ENCODE results near the gene PYGB.

Gene PYGB

DNA sequence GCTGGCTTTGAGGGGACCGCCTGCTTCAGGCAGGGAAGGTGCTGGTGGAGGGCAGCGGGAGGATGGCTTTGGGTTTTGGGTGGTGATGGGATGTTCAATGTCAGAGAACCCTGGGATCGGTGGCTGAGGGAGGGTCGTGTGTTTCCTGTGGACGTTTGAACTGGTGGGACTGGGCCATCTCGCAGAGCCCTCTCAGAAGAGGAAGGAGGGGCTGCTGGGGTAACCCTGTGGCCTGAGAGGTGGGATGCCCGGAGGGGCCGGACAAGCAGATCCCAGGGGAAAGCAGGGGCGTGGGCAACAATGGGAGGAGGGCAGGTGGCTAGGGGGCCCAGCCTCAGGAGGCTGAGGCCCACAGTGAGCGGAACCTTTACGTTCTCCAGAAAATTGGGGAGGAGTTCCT, 34.9 kb downstream of the PYGB start:
- H2BK120ac ChIP-seq (ENCODE audit: insufficient read depth, low read length, poor library complexity), result no peak overlapping the region
- H3K79me1 ChIP-seq (ENCODE audit: low read length), result no peaks in the 10 kb centered on the region

DNA sequence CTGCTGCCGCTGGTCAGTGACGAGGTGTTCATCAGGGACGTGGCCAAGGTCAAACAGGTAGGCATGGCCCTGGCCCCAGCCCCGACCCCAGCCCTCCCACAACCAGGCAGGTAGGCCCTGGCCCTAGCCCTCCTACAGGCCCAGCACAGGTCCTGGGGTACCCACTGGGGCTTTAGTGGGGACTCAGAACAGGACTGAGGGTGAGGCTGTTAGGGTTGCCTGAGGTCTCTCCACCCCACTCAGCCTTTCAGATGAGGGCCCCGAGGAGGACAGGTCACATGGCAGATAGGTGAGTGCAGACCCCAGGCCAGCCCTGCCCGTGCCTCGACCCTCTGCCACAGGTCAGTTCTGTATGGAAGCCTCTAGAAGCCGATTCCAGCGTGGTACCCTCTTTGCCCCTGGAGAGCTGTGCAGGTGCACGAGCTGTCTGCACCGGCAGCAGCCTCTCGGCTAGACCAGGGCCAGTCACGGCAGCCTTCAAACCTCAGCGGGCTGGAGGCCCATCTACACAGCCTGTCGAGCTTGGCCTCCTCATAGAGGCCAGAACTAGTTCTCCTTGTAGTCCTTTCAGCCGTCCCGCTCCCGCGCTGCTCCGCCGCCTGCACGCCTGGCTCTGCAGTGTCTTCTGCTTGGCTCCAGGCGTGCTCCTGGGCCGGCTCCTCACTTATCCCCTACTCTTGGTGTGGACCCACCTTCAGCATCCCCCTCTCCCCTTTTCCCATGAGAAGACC, 35.5 kb downstream of the PYGB start:
- Histone ChIP-seq H3K36me3 (ENCODE audit: control insufficient read depth in 1 of 2, insufficient read depth in 2 of 2, low read length in 2 of 2) (peaks cover 80 to 91% of the 10 kb centered on the region in 2 experiments), H3K4me3 (ENCODE audit: low read depth, low read length) (no peak overlapping the region), H2BK12ac (ENCODE audit: low read length) (no peak overlapping the region), H2AK5ac (ENCODE audit: low read length) (no peak overlapping the region), H2BK120ac (ENCODE audit: insufficient read depth, low read length, poor library complexity) (no peak overlapping the region), H3K18ac (ENCODE audit: low read length) (no peak overlapping the region), H3K27me3 (ENCODE audit: insufficient read depth, low read length) (no peaks in the 10 kb centered on the region), H4K91ac (ENCODE audit: low read depth, low read length) (no peak overlapping the region), H3K9me3 (ENCODE audit: insufficient read depth, low read depth, low read length) (peaks cover 4% of the 10 kb centered on the region), H3K4me2 (ENCODE audit: low read length) (no peak overlapping the region), H4K8ac (ENCODE audit: low read depth, low read length) (no peak overlapping the region), H3K9ac (ENCODE audit: low read length) (no peak overlapping the region), H3K79me1 (ENCODE audit: low read length) (no peaks in the 10 kb centered on the region), H3K4me1 (ENCODE audit: control insufficient read depth in 1 of 2, insufficient read depth in 2 of 2, low read length in 2 of 2) (no peaks in the 10 kb centered on the region), H3K14ac (ENCODE audit: low read length) (no peak overlapping the region), H2BK5ac (ENCODE audit: low read depth, low read length, poor library complexity) (no peak overlapping the region), H3K27ac (ENCODE audit: low read depth, low read length) (no peak overlapping the region), H2AFZ (ENCODE audit: insufficient read depth, low read length, poor library complexity) (no peak overlapping the region), H4K12ac (ENCODE audit: low read depth, low read length) (no peak overlapping the region), H3K23ac (ENCODE audit: low read length) (no peak overlapping the region), H3K79me2 (ENCODE audit: control insufficient read depth, insufficient read depth, low read length, poor library complexity) (no peaks in the 10 kb centered on the region), H3K4ac (ENCODE audit: low read depth, low read length) (no peak overlapping the region)
- no peak for DNase-seq
- no CpG with 5 or more reads among the region's 24 CpGs for WGBS (ENCODE audit: extremely low coverage, insufficient coverage, insufficient read length)

More for the DNA sequence above, 34.9 kb downstream of the PYGB start:
- WGBS (ENCODE audit: extremely low coverage, insufficient coverage, insufficient read length), result no CpG with 5 or more reads among the region's 11 CpGs
- H3K4me1 ChIP-seq (ENCODE audit: control insufficient read depth in 1 of 2, insufficient read depth in 2 of 2, low read length in 2 of 2), result no peaks in the 10 kb centered on the region
- H3K36me3 ChIP-seq (ENCODE audit: control insufficient read depth in 1 of 2, insufficient read depth in 2 of 2, low read length in 2 of 2), result peaks cover 80 to 91% of the 10 kb centered on the region in 2 experiments
- H3K79me2 ChIP-seq (ENCODE audit: control insufficient read depth, insufficient read depth, low read length, poor library complexity), result no peaks in the 10 kb centered on the region
- no peak overlapping the region for H2BK5ac ChIP-seq (ENCODE audit: low read depth, low read length, poor library complexity)
- H3K23ac ChIP-seq (ENCODE audit: low read length), result no peak overlapping the region
- H2BK12ac ChIP-seq (ENCODE audit: low read length), result no peak overlapping the region
- H2AK5ac ChIP-seq (ENCODE audit: low read length), result no peak overlapping the region
- no peak overlapping the region for H3K27ac ChIP-seq (ENCODE audit: low read depth, low read length)
- peaks cover 4% of the 10 kb centered on the region for H3K9me3 ChIP-seq (ENCODE audit: insufficient read depth, low read depth, low read length)
- H3K18ac ChIP-seq (ENCODE audit: low read length), result no peak overlapping the region
- no peak overlapping the region for H4K8ac ChIP-seq (ENCODE audit: low read depth, low read length)
- no peak for DNase-seq
- no peak overlapping the region for H4K12ac ChIP-seq (ENCODE audit: low read depth, low read length)
- H3K27me3 ChIP-seq (ENCODE audit: insufficient read depth, low read length), result no peaks in the 10 kb centered on the region
- H3K4me2 ChIP-seq (ENCODE audit: low read length), result no peak overlapping the region
- H4K91ac ChIP-seq (ENCODE audit: low read depth, low read length), result no peak overlapping the region
- no peak overlapping the region for H3K14ac ChIP-seq (ENCODE audit: low read length)
- H3K9ac ChIP-seq (ENCODE audit: low read length), result no peak overlapping the region
- no peak overlapping the region for H3K4me3 ChIP-seq (ENCODE audit: low read depth, low read length)
- H2AFZ ChIP-seq (ENCODE audit: insufficient read depth, low read length, poor library complexity), result no peak overlapping the region
- H3K4ac ChIP-seq (ENCODE audit: low read depth, low read length), result no peak overlapping the region

- Histone ChIP-seq H3K27ac (ENCODE audit: low read depth, low read length) (no peak overlapping the region), H3K79me1 (ENCODE audit: low read length) (no peaks in the 10 kb centered on the region), H2AK5ac (ENCODE audit: low read length) (no peak overlapping the region), H4K91ac (ENCODE audit: low read depth, low read length) (no peak overlapping the region), H3K9me3 (ENCODE audit: insufficient read depth, low read depth, low read length) (peaks cover 4% of the 10 kb centered on the region), H2BK5ac (ENCODE audit: low read depth, low read length, poor library complexity) (no peak overlapping the region), H3K4ac (ENCODE audit: low read depth, low read length) (no peak overlapping the region), H3K9ac (ENCODE audit: low read length) (no peak overlapping the region), H3K18ac (ENCODE audit: low read length) (no peak overlapping the region), H2BK12ac (ENCODE audit: low read length) (no peak overlapping the region), H3K79me2 (ENCODE audit: control insufficient read depth, insufficient read depth, low read length, poor library complexity) (no peaks in the 10 kb centered on the region), H2BK120ac (ENCODE audit: insufficient read depth, low read length, poor library complexity) (no peak overlapping the region), H3K14ac (ENCODE audit: low read length) (no peak overlapping the region), H3K4me1 (ENCODE audit: control insufficient read depth in 1 of 2, insufficient read depth in 2 of 2, low read length in 2 of 2) (no peaks in the 10 kb centered on the region), H4K8ac (ENCODE audit: low read depth, low read length) (no peak overlapping the region), H3K23ac (ENCODE audit: low read length) (no peak overlapping the region), H2AFZ (ENCODE audit: insufficient read depth, low read length, poor library complexity) (no peak overlapping the region), H3K27me3 (ENCODE audit: insufficient read depth, low read length) (no peaks in the 10 kb centered on the region), H4K12ac (ENCODE audit: low read depth, low read length) (no peak overlapping the region), H3K4me2 (ENCODE audit: low read length) (no peak overlapping the region), H3K4me3 (ENCODE audit: low read depth, low read length) (peak overlapping the region; percentile 25), H3K36me3 (ENCODE audit: control insufficient read depth in 1 of 2, insufficient read depth in 2 of 2, low read length in 2 of 2) (peaks cover 80 to 90% of the 10 kb centered on the region in 2 experiments)
- no peak for DNase-seq
- WGBS (ENCODE audit: extremely low coverage, insufficient coverage, insufficient read length), result no CpG with 5 or more reads among the region's 17 CpGs
Observed at GRCh38 chr20:25284131-25284601, 36.3 kb downstream of the PYGB start.

DNA sequence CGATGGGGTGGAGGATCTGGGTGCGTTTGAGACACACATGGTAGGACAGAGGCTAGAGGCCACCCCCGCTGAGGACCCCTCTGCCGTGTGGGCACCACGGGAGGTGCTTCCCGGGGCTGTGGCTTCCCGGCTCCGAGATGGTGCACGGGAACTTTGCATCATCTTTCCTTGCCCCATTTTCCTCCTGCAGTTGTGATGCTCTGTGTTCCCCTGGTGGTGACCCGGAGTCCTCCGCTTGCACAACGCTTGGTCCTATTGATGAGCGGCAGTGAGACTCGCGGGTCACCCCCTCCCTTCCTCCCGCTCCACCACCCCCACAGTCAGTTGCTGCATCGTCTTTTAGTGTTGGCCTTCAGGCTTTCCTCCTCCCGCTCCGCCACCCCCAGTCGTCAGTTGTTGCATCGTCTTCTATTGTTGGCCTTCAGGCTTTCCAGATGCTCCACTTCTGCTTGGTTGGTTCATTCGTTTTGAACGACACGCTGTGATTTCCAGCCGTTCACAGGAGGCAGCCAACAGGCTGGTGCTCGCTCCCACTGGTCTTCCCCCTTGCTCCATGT, 37.3 kb downstream of the PYGB start:
- H3K27me3 ChIP-seq (ENCODE audit: insufficient read depth, low read length), result no peaks in the 10 kb centered on the region
- no peak overlapping the region for H2BK5ac ChIP-seq (ENCODE audit: low read depth, low read length, poor library complexity)
- H2AFZ ChIP-seq (ENCODE audit: insufficient read depth, low read length, poor library complexity), result no peak overlapping the region
- peaks cover 4% of the 10 kb centered on the region for H3K9me3 ChIP-seq (ENCODE audit: insufficient read depth, low read depth, low read length)
- no peak overlapping the region for H4K91ac ChIP-seq (ENCODE audit: low read depth, low read length)
- H3K9ac ChIP-seq (ENCODE audit: low read length), result no peak overlapping the region
- H4K8ac ChIP-seq (ENCODE audit: low read depth, low read length), result no peak overlapping the region
- WGBS (ENCODE audit: extremely low coverage, insufficient coverage, insufficient read length), result no CpG with 5 or more reads among the region's 26 CpGs
- no peaks in the 10 kb centered on the region for H3K79me1 ChIP-seq (ENCODE audit: low read length)
- peaks cover 70 to 84% of the 10 kb centered on the region in 2 experiments for H3K36me3 ChIP-seq (ENCODE audit: control insufficient read depth in 1 of 2, insufficient read depth in 2 of 2, low read length in 2 of 2)
- H3K27ac ChIP-seq (ENCODE audit: low read depth, low read length), result no peak overlapping the region
- no peak overlapping the region for H3K4ac ChIP-seq (ENCODE audit: low read depth, low read length)
- no peak overlapping the region for H2BK12ac ChIP-seq (ENCODE audit: low read length)
- no peak overlapping the region for H2BK120ac ChIP-seq (ENCODE audit: insufficient read depth, low read length, poor library complexity)
- H3K79me2 ChIP-seq (ENCODE audit: control insufficient read depth, insufficient read depth, low read length, poor library complexity), result no peaks in the 10 kb centered on the region
- H3K4me3 ChIP-seq (ENCODE audit: low read depth, low read length), result no peak overlapping the region
- no peak overlapping the region for H3K23ac ChIP-seq (ENCODE audit: low read length)
- H3K4me2 ChIP-seq (ENCODE audit: low read length), result no peak overlapping the region
- H3K4me1 ChIP-seq (ENCODE audit: control insufficient read depth in 1 of 2, insufficient read depth in 2 of 2, low read length in 2 of 2), result no peaks in the 10 kb centered on the region
- H3K18ac ChIP-seq (ENCODE audit: low read length), result no peak overlapping the region
- no peak overlapping the region for H3K14ac ChIP-seq (ENCODE audit: low read length)
- no peak for DNase-seq
- H2AK5ac ChIP-seq (ENCODE audit: low read length), result no peak overlapping the region
- no peak overlapping the region for H4K12ac ChIP-seq (ENCODE audit: low read depth, low read length)

Data from trophoblast cell (in vitro differentiated cells and primary cell).